Urothelium cell line (cell line): ENCODE measurements around the gene KRTAP22-1.

Source experiments
- DNase-seq: peaks from one replicate; pipeline ENCODE4 v3.0.0; 2011; ENCODE audit warnings: low spot score, mixed read lengths
- FAIRE-seq: peaks from 2 replicates; lab custom pipeline; 2011; peaks lifted over from hg19 to GRCh38; lab: Jason Lieb, UNC

KRTAP22-1 gene

DNA sequence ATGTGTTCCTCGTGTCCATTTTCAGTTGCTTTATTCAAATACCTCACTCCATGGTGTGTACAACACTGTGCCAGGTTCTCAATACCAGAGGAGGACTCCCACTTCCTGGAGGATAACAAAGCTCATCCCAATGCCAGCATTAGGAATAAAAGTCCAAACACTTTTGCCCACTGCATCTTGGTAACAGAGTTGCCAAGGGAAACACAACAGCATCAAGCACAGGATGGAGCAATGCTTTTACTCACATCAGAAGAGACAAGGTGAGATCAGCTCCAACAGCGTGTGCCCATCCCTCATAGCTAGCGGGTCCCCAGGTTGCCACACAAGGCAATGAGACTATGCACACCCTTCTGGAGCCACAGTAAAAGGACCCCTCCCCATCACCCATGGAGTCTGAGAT is 22.5 kb downstream of the KRTAP22-1 start:
- DNase-seq: no peak
- FAIRE-seq: peak; percentile 17

- FAIRE-seq: no peak
- DNase-seq: no peak
Measured at GRCh38 chr21:30625449-30626165, 24.7 kb downstream of the KRTAP22-1 start.

DNA sequence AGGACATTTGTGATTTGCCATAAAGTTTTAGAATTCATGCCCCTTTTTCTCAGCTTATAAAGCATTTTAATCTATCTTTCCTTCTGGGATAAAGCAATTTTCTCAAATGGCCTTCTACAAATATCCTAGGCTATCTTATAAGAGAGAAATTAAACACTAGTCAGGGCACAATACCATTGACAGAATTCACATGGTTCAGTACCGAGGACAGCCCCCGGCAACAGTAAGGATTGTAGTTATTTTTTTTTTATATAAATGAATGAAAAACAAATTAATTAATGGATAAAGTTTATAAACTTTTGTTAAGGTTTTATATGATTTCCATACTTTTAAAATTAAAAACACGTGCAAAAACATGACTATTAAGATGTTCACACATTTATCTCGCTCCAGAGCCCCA is 27.2 kb downstream of the KRTAP22-1 start:
- no peak for FAIRE-seq
- DNase-seq: no peak

GRCh38 chr21:30629200-30629599 is 28.3 kb downstream of the KRTAP22-1 start:
- FAIRE-seq (no peak), DNase-seq (no peak)

DNA sequence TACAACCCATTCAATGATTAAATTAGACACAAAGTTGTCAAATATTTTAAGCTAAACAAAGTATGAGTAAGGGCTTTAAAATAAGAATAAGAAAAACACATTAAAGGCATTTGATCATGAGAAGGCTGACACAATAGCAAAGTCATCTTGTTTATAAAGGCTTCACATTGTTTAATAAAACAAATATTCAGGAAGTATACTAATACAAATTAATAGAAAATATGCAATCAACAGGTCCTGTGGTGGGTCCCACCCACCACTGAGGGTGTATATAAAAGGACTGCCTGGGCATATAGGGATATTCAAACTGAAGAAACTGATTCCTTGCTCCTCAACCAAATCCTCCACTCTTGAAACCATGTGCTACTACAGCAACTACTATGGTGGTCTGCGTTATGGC is 34.0 kb downstream of the KRTAP22-1 start, which contains the start of gene KRTAP20-2:
KRTAP20-2 (plus strand) TSS at position 301 of the 400 bp plus-strand sequence; CDS start at position 359, 58 bp downstream.
- FAIRE-seq: no peak

GRCh38 chr21:30638686-30639085 is 37.8 kb downstream of the KRTAP22-1 start:
- no peak for DNase-seq
- no peak for FAIRE-seq

More for the DNA sequence above, 34.0 kb downstream of the KRTAP22-1 start, which contains the start of gene KRTAP20-2:
- no peak for DNase-seq

GRCh38 chr21:30642564-30642963 is 41.7 kb downstream of the KRTAP22-1 start, which contains the start of gene KRTAP20-3:
Gene KRTAP20-3, plus strand, starts transcription at chr21:30642864.
- DNase-seq: no peak
- peak; percentile 40 for FAIRE-seq

GRCh38 chr21:30646904-30647414 is 46.1 kb downstream of the KRTAP22-1 start:
- FAIRE-seq: no peak

More at GRCh38 chr21:30646904-30647414, 46.1 kb downstream of the KRTAP22-1 start:
- no peak for DNase-seq
